Adipocyte (in vitro differentiated cells): ENCODE measurements around the gene TNFRSF1B.
A peak's percentile ranks its signal among the peaks of the same experiment; 100 is the strongest.

Experiments used
- DNase-seq: peaks from one replicate; pipeline ENCODE4 v3.0.0-alpha.2; 2015; ENCODE audit warnings: low read depth
- H3K27me3 ChIP-seq: replicated peaks from 2 replicates; pipeline ENCODE4 v1.7.0; 2013; ENCODE audit warnings: mild to moderate bottlenecking, low read length, moderate library complexity; ENCODE audit not compliant: control insufficient read depth, insufficient read depth
- H3K36me3 ChIP-seq: 2 replicates; pipeline ENCODE4 v1.7.0; 2013; ENCODE audit warnings: low read length, mild to moderate bottlenecking, moderate library complexity; ENCODE audit not compliant: control insufficient read depth, insufficient read depth, severe bottlenecking
- H3K4me1 ChIP-seq: 2 replicates; pipeline ENCODE4 v1.7.0; 2013; ENCODE audit warnings: mild to moderate bottlenecking, low read length, moderate library complexity; ENCODE audit not compliant: control insufficient read depth, insufficient read depth
- H3K4me3 ChIP-seq: 2 replicates; pipeline ENCODE4 v1.7.0; 2013; ENCODE audit warnings: mild to moderate bottlenecking, low read length, moderate library complexity
- H3K9ac ChIP-seq: 2 replicates; pipeline ENCODE4 v1.7.0; 2013; ENCODE audit warnings: mild to moderate bottlenecking, low read length, moderate library complexity
- H3K9me3 ChIP-seq: 2 replicates; pipeline ENCODE4 v1.7.0; 2013; ENCODE audit warnings: mild to moderate bottlenecking, low read length, moderate library complexity; ENCODE audit not compliant: control insufficient read depth

Gene TNFRSF1B

GRCh38 chr1:12163210-12163609, 3.6 kb upstream of the TNFRSF1B start:
- H3K4me3 ChIP-seq = no peak overlapping the region
- no peak overlapping the region for H3K9ac ChIP-seq
- peaks cover 24% of the 10 kb centered on the region for H3K4me1 ChIP-seq
- no peaks in the 10 kb centered on the region for H3K36me3 ChIP-seq
- no peaks in the 10 kb centered on the region for H3K27me3 ChIP-seq
- no peaks in the 10 kb centered on the region for H3K9me3 ChIP-seq
- no peak for DNase-seq

GRCh38 chr1:12164210-12164609, 2.6 kb upstream of the TNFRSF1B start:
- H3K4me1 ChIP-seq = peaks cover 34% of the 10 kb centered on the region
- DNase-seq = no peak
- H3K4me3 ChIP-seq = no peak overlapping the region
- no peak overlapping the region for H3K9ac ChIP-seq
- no peaks in the 10 kb centered on the region for H3K27me3 ChIP-seq
- no peaks in the 10 kb centered on the region for H3K9me3 ChIP-seq
- no peaks in the 10 kb centered on the region for H3K36me3 ChIP-seq

GRCh38 chr1:12165342-12165741, 1.4 kb upstream of the TNFRSF1B start:
- no peaks in the 10 kb centered on the region for H3K27me3 ChIP-seq
- H3K4me1 ChIP-seq = peaks cover 44% of the 10 kb centered on the region
- H3K9ac ChIP-seq = no peak overlapping the region
- no peaks in the 10 kb centered on the region for H3K36me3 ChIP-seq
- DNase-seq = no peak
- H3K9me3 ChIP-seq = no peaks in the 10 kb centered on the region
- H3K4me3 ChIP-seq = no peak overlapping the region

GRCh38 chr1:12167493-12168429, 970 bp downstream of the TNFRSF1B start:
- Histone ChIP-seq H3K4me1 (peaks cover 30% of the 10 kb centered on the region), H3K9me3 (no peaks in the 10 kb centered on the region), H3K4me3 (peak overlapping the region; percentile 87), H3K36me3 (no peaks in the 10 kb centered on the region), H3K27me3 (no peaks in the 10 kb centered on the region), H3K9ac (peak overlapping the region; percentile 89)
- DNase-seq = no peak

- Histone ChIP-seq H3K4me1 (peaks cover 30% of the 10 kb centered on the region), H3K9ac (peak overlapping the region; percentile 89), H3K9me3 (no peaks in the 10 kb centered on the region), H3K36me3 (no peaks in the 10 kb centered on the region), H3K27me3 (no peaks in the 10 kb centered on the region), H3K4me3 (peak overlapping the region; percentile 87)
- DNase-seq = no peak
These were observed 1.8 kb downstream of the TNFRSF1B start for GRCh38 chr1:12168451-12169160.

- no peak overlapping the region for H3K4me3 ChIP-seq
- H3K9ac ChIP-seq = no peak overlapping the region
- no peaks in the 10 kb centered on the region for H3K27me3 ChIP-seq
- H3K9me3 ChIP-seq = no peaks in the 10 kb centered on the region
- no peaks in the 10 kb centered on the region for H3K36me3 ChIP-seq
- peaks cover 31% of the 10 kb centered on the region for H3K4me1 ChIP-seq
- DNase-seq = no peak
These were observed 2.8 kb downstream of the TNFRSF1B start for GRCh38 chr1:12169442-12170135.

- Histone ChIP-seq H3K27me3 (no peaks in the 10 kb centered on the region), H3K4me3 (no peak overlapping the region), H3K9me3 (no peaks in the 10 kb centered on the region), H3K36me3 (no peaks in the 10 kb centered on the region), H3K9ac (no peak overlapping the region), H3K4me1 (peaks cover 34% of the 10 kb centered on the region)
- DNase-seq = no peak
These were observed 3.5 kb downstream of the TNFRSF1B start for GRCh38 chr1:12170263-12170671.

- DNase-seq = no peak
- peaks cover 34% of the 10 kb centered on the region for H3K4me1 ChIP-seq
- no peak overlapping the region for H3K9ac ChIP-seq
- no peaks in the 10 kb centered on the region for H3K27me3 ChIP-seq
- no peak overlapping the region for H3K4me3 ChIP-seq
- no peaks in the 10 kb centered on the region for H3K9me3 ChIP-seq
- H3K36me3 ChIP-seq = no peaks in the 10 kb centered on the region
These were observed 4.6 kb downstream of the TNFRSF1B start for GRCh38 chr1:12171206-12172041.

- H3K4me3 ChIP-seq = no peak overlapping the region
- H3K36me3 ChIP-seq = no peaks in the 10 kb centered on the region
- H3K4me1 ChIP-seq = peaks cover 34% of the 10 kb centered on the region
These were observed 5.5 kb downstream of the TNFRSF1B start for GRCh38 chr1:12172042-12172851.

GRCh38 chr1:12173041-12173509, 6.3 kb downstream of the TNFRSF1B start:
- peaks cover 33% of the 10 kb centered on the region for H3K4me1 ChIP-seq
- no peak overlapping the region for H3K9ac ChIP-seq
- no peak for DNase-seq
- no peak overlapping the region for H3K4me3 ChIP-seq
- H3K9me3 ChIP-seq = no peaks in the 10 kb centered on the region
- no peaks in the 10 kb centered on the region for H3K27me3 ChIP-seq
- no peaks in the 10 kb centered on the region for H3K36me3 ChIP-seq

More at GRCh38 chr1:12172042-12172851, 5.5 kb downstream of the TNFRSF1B start:
- no peaks in the 10 kb centered on the region for H3K27me3 ChIP-seq
- no peak for DNase-seq
- no peaks in the 10 kb centered on the region for H3K9me3 ChIP-seq
- H3K9ac ChIP-seq = no peak overlapping the region
